CD4-positive, alpha-beta T cell (primary cell): ENCODE results near the gene MEDAG. TPM values are rescaled to one million over a fixed set of nuclear protein-coding genes. Genes with fewer than 3 reads are reported as not detected.

Source experiments
- ATAC-seq: fragments of 200-7000 bp; cut with Tn5 transposase; one replicate; pipeline ENCODE4 v1.10.0; 2022; ENCODE audit warnings: mild to moderate bottlenecking; ENCODE audit not compliant: poor library complexity
- CTCF ChIA-PET: fragments of 350-600 bp; sonication (Branson Sonifier 250); formaldehyde crosslinking; loops from one replicate; lab custom pipeline; 2021; ENCODE audit warnings: antibody characterized with exemption, inconsistent platforms; lab: Charles Lee
- POLR2A ChIA-PET: fragments of 350-600 bp; sonication (Branson Sonifier 250); formaldehyde crosslinking; loops from one replicate; lab custom pipeline; 2021; ENCODE audit warnings: antibody characterized with exemption, inconsistent platforms; lab: Charles Lee
- DNase-seq, 14 experiments: peaks; one replicate each; pipeline ENCODE4 v3.0.0-alpha.2; 2013 to 2020; ENCODE audit warnings: mixed read lengths in 2 of 14
- H3K27ac ChIP-seq, 2 donors: one replicate each; pipeline versions ENCODE4 v1.5.1 to v1.7.0; 2013; ENCODE audit warnings: low read length in 2 of 2, low read depth in 1 of 2, mild to moderate bottlenecking in 1 of 2
- H3K27me3 ChIP-seq, 2 experiments: 1 replicate in 1 of 2; 2 replicates in 1 of 2; pipeline versions ENCODE4 v1.6.1 to v1.7.0; 2013; ENCODE audit warnings: low read length in 2 of 2, control low read depth in 1 of 2, mild to moderate bottlenecking in 1 of 2, moderate library complexity in 1 of 2; ENCODE audit not compliant: insufficient read depth in 2 of 2, control insufficient read depth in 1 of 2
- H3K36me3 ChIP-seq: one replicate; pipeline ENCODE4 v1.6.1; 2013; ENCODE audit warnings: low read length, control low read depth; ENCODE audit not compliant: insufficient read depth
- H3K4me1 ChIP-seq: one replicate; pipeline ENCODE4 v1.6.1; 2013; ENCODE audit warnings: low read length, control low read depth; ENCODE audit not compliant: insufficient read depth
- H3K4me3 ChIP-seq: one replicate; pipeline ENCODE4 v1.5.1; 2013; ENCODE audit warnings: mild to moderate bottlenecking, low read length, moderate library complexity
- H3K9me3 ChIP-seq, 2 experiments: 1 replicate in 1 of 2; 2 replicates in 1 of 2; pipeline versions ENCODE4 v1.6.1 to v1.7.0; 2013; ENCODE audit warnings: low read length in 2 of 2, mild to moderate bottlenecking in 2 of 2, control low read depth in 1 of 2, moderate library complexity in 1 of 2; ENCODE audit not compliant: control insufficient read depth in 1 of 2, insufficient read depth in 1 of 2
- H3K27ac Mint-ChIP-seq: one replicate; pipeline ENCODE4 v1.8.0; 2020; ENCODE audit warnings: mixed read lengths
- H3K27me3 Mint-ChIP-seq: one replicate; pipeline ENCODE4 v1.8.0; 2021; ENCODE audit warnings: mixed read lengths
- H3K36me3 Mint-ChIP-seq: one replicate; pipeline ENCODE4 v1.8.0; 2021; ENCODE audit warnings: low read depth, mixed read lengths
- H3K4me1 Mint-ChIP-seq: one replicate; pipeline ENCODE4 v1.8.0; 2021; ENCODE audit warnings: low read depth, mixed read lengths
- H3K4me3 Mint-ChIP-seq: one replicate; pipeline ENCODE4 v1.8.0; 2020; ENCODE audit warnings: mild to moderate bottlenecking, mixed read lengths
- H3K9me3 Mint-ChIP-seq: one replicate; pipeline ENCODE4 v1.8.0; 2020; ENCODE audit warnings: mixed read lengths
- intact Hi-C, 2 experiments: fragments of 100-400 bp; cut with DNase I in 1 of 2; cut with micrococcal nuclease in 1 of 2; formaldehyde crosslinking; loops; one replicate each; pipeline versions ENCODE4 v1.15.1 to v1.9.0; 2023 to 2025; cut with DNase I, micrococcal nuclease
- total RNA-seq, 174 experiments: library from RNA in 2 of 174; stranded (reverse) in 2 of 174; gene quantifications; one replicate each; pipeline ENCODE4 v1.2.3 and lab custom pipeline; 2021 to 2026
- TF ChIP-seq, protein P1 (sequence below): fragments of 200-600 bp; IDR thresholded peaks from one replicate; pipeline ENCODE4 v1.8.0; 2022; ENCODE audit warnings: antibody characterized with exemption, mild to moderate bottlenecking

Gene MEDAG
- total RNA-seq, 2 experiments from 2014 or later = not detected

DNA sequence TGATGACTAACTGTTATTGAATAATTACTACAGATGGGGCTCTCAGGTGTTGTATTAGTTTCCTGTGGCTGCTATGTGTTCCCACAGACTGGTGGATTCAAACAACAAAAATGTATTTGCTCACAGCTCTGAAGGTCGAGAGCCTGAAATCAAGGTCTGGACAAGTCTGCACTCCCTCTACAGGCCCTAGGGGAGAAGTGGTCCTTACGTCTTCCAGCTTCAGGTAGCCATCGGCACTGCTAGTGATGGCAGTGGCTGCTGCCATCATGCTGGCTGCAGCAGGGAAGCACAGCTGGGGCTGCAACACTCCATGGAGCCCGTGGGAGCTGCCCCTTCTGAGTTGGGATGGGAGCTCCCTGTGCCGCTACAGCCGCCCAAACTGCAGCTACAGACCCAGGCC, 28.3 kb downstream of the MEDAG start:
- peaks cover 10 to 28% of the 10 kb centered on the region in 2 experiments for H3K27me3 ChIP-seq
- peaks cover 2% of the 10 kb centered on the region for H3K9me3 Mint-ChIP-seq
- ATAC-seq = no peak
- POLR2A ChIA-PET = no interaction called here
- no peaks in the 10 kb centered on the region for H3K4me1 Mint-ChIP-seq
- TF ChIP-seq, protein P1, sequence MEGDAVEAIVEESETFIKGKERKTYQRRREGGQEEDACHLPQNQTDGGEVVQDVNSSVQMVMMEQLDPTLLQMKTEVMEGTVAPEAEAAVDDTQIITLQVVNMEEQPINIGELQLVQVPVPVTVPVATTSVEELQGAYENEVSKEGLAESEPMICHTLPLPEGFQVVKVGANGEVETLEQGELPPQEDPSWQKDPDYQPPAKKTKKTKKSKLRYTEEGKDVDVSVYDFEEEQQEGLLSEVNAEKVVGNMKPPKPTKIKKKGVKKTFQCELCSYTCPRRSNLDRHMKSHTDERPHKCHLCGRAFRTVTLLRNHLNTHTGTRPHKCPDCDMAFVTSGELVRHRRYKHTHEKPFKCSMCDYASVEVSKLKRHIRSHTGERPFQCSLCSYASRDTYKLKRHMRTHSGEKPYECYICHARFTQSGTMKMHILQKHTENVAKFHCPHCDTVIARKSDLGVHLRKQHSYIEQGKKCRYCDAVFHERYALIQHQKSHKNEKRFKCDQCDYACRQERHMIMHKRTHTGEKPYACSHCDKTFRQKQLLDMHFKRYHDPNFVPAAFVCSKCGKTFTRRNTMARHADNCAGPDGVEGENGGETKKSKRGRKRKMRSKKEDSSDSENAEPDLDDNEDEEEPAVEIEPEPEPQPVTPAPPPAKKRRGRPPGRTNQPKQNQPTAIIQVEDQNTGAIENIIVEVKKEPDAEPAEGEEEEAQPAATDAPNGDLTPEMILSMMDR = no peak
- no peak overlapping the region for H3K27ac ChIP-seq
- no peaks in the 10 kb centered on the region for H3K36me3 ChIP-seq
- H3K9me3 ChIP-seq = peaks cover 5 to 10% of the 10 kb centered on the region in 2 experiments
- H3K27me3 Mint-ChIP-seq = peaks cover 53% of the 10 kb centered on the region
- H3K4me1 ChIP-seq = no peaks in the 10 kb centered on the region
- H3K27ac Mint-ChIP-seq = no peak overlapping the region
- no peak for DNase-seq
- no peaks in the 10 kb centered on the region for H3K36me3 Mint-ChIP-seq
- H3K4me3 ChIP-seq = no peak overlapping the region
- CTCF ChIA-PET = no interaction called here
- no peak overlapping the region for H3K4me3 Mint-ChIP-seq
- intact Hi-C loops = no loop called here

DNA sequence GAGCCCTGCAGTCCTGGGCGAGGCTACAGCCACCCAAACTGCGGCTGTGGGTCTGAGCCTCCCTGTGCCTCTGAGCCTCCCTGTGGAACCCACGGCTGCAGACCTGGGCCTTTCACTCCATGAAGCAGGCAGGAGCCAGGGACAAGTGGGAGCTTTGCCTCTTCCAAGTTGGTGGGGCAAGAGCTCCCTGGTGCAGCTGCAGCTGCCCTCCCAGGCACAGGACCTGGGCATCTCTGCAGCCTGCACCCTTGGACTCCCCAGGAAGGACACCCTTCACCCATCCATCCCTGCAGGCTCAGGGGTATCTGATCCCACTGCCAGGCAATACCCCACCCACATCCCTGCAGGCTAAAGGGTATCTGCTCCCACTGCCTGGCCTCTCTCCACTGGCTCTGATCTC, 28.7 kb downstream of the MEDAG start:
- Histone ChIP-seq H3K4me3 (no peak overlapping the region), H3K27ac (no peak overlapping the region), H3K9me3 (peaks cover 5 to 10% of the 10 kb centered on the region in 2 experiments), H3K36me3 (no peaks in the 10 kb centered on the region), H3K27me3 (peaks cover 7 to 28% of the 10 kb centered on the region in 2 experiments), H3K4me1 (no peaks in the 10 kb centered on the region)
- Mint-ChIP-seq H3K4me3 (no peak overlapping the region), H3K27ac (no peak overlapping the region), H3K4me1 (no peaks in the 10 kb centered on the region), H3K27me3 (peaks cover 48% of the 10 kb centered on the region), H3K9me3 (peaks cover 2% of the 10 kb centered on the region), H3K36me3 (no peaks in the 10 kb centered on the region)
- intact Hi-C loops = no loop called here
- ChIA-PET POLR2A (no interaction called here), CTCF (no interaction called here)
- ATAC-seq (no peak), DNase-seq (no peak)
- TF ChIP-seq, protein P1 = no peak

DNA sequence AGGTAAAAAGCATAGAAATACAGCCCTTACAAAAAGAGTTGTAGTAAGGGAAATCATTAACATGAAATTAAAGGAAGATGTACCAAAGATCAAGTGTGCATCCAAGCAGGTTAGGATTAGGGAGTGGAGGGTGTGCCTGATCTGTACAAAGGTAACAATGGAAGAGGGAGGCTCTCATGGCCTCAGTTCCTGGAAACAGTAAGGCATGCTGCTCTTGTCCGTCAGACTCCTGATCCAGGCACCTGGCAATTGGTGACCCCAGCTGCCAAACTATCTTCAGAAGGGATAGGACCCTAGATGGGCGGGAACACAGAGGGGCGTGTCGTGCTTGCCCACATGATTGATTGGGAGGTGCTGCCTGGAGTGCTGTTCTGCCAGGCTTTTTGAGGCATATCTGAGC, 30.9 kb downstream of the MEDAG start:
- DNase-seq (no peak), ATAC-seq (no peak)
- Histone ChIP-seq H3K36me3 (no peaks in the 10 kb centered on the region), H3K4me3 (no peak overlapping the region), H3K9me3 (peaks cover 5 to 10% of the 10 kb centered on the region in 2 experiments), H3K27ac (no peak overlapping the region), H3K27me3 (peaks cover 7 to 20% of the 10 kb centered on the region in 2 experiments), H3K4me1 (no peaks in the 10 kb centered on the region)
- H3K36me3 Mint-ChIP-seq = no peaks in the 10 kb centered on the region
- intact Hi-C loops = no loop called here
- CTCF ChIA-PET = no interaction called here
- no peaks in the 10 kb centered on the region for H3K4me1 Mint-ChIP-seq
- no peak overlapping the region for H3K4me3 Mint-ChIP-seq
- POLR2A ChIA-PET = no interaction called here
- TF ChIP-seq, protein P1 = no peak
- peaks cover 30% of the 10 kb centered on the region for H3K27me3 Mint-ChIP-seq
- no peak overlapping the region for H3K27ac Mint-ChIP-seq
- H3K9me3 Mint-ChIP-seq = peaks cover 2% of the 10 kb centered on the region
